DOHH2 (cell line): ENCODE data around the gene KRT74.

Experiments used
- CTCF ChIP-seq: fragments of 200-600 bp; sonication (generic); IDR thresholded peaks from one replicate; pipeline ENCODE4 v1.5.1; 2014; ENCODE audit warnings: antibody characterized with exemption, mild to moderate bottlenecking, low read depth, low read length; ENCODE audit not compliant: poor library complexity, severe bottlenecking
- EZH2phosphoT487 ChIP-seq: fragments of 200-600 bp; sonication (generic); IDR thresholded peaks from 2 replicates; pipeline ENCODE4 v1.6.1; 2017; ENCODE audit warnings: borderline replicate concordance, mild to moderate bottlenecking, antibody characterized with exemption, low read length, moderate library complexity, mixed read lengths

GRCh38 chr12:52539083-52539820, 34.4 kb downstream of the KRT74 start:
- TF ChIP-seq CTCF: no peak
- TF ChIP-seq EZH2phosphoT487: no peak
